ENCODE data around the gene HDAC4.

Gene HDAC4

GRCh38 chr2:239025096-239025801 lies 375.6 kb downstream of the HDAC4 start:
- DNase-seq (ENCODE audit: low spot score): peak; percentile 55

GRCh38 chr2:239024226-239024625 lies 376.6 kb downstream of the HDAC4 start:
- no peak for DNase-seq (ENCODE audit: low spot score)

GRCh38 chr2:239022437-239023260 lies 378.2 kb downstream of the HDAC4 start:
- DNase-seq (ENCODE audit: low spot score): no peak

GRCh38 chr2:239021651-239022436 lies 379.0 kb downstream of the HDAC4 start:
- DNase-seq (ENCODE audit: low spot score): no peak

GRCh38 chr2:239021224-239021623 lies 379.6 kb downstream of the HDAC4 start:
- no peak for DNase-seq (ENCODE audit: low spot score)

GRCh38 chr2:239020541-239021041 lies 380.2 kb downstream of the HDAC4 start:
- no peak for DNase-seq (ENCODE audit: low spot score)

- no peak for DNase-seq (ENCODE audit: low spot score)
Measured at GRCh38 chr2:239019183-239019581, 381.6 kb downstream of the HDAC4 start.

- no peak for DNase-seq (ENCODE audit: low spot score)
Measured at GRCh38 chr2:239018271-239019182, 382.3 kb downstream of the HDAC4 start.

GRCh38 chr2:239017491-239018098 lies 383.2 kb downstream of the HDAC4 start:
- no peak for DNase-seq (ENCODE audit: low spot score)

GRCh38 chr2:239015901-239016675 lies 384.7 kb downstream of the HDAC4 start:
- DNase-seq (ENCODE audit: low spot score): no peak

GRCh38 chr2:239015218-239015900 lies 385.5 kb downstream of the HDAC4 start:
- DNase-seq (ENCODE audit: low spot score): no peak

GRCh38 chr2:239014458-239015217 lies 386.2 kb downstream of the HDAC4 start:
- no peak for DNase-seq (ENCODE audit: low spot score)

GRCh38 chr2:239013678-239013976 lies 387.2 kb downstream of the HDAC4 start:
- DNase-seq (ENCODE audit: low spot score): peak; percentile 41

GRCh38 chr2:239012936-239013677 lies 387.7 kb downstream of the HDAC4 start:
- no peak for DNase-seq (ENCODE audit: low spot score)

GRCh38 chr2:239012228-239012627 lies 388.6 kb downstream of the HDAC4 start:
- DNase-seq (ENCODE audit: low spot score): no peak

- DNase-seq (ENCODE audit: low spot score): no peak
Measured at GRCh38 chr2:239009589-239009961, 391.2 kb downstream of the HDAC4 start.

- no peak for DNase-seq (ENCODE audit: low spot score)
Measured at GRCh38 chr2:239008677-239009588, 391.9 kb downstream of the HDAC4 start.
